OCI-LY7 (cell line): ENCODE data around the gene CCDC127.

ENCODE experiments used
- CTCF ChIP-seq: fragments of 200-600 bp; sonication (generic); conservative IDR thresholded peaks from 2 replicates; pipeline ENCODE4 v1.5.1; 2014; ENCODE audit warnings: mild to moderate bottlenecking, antibody characterized with exemption, low read length, moderate library complexity, mixed read lengths
- EZH2phosphoT487 ChIP-seq: fragments of 200-600 bp; sonication (generic); IDR thresholded peaks from 2 replicates; pipeline ENCODE4 v1.6.1; 2018; ENCODE audit warnings: low read depth, borderline replicate concordance, mild to moderate bottlenecking, mixed run types, antibody characterized with exemption, low read length, moderate library complexity, mixed read lengths

GRCh38 chr5:167511-167910 lies 50.4 kb downstream of the CCDC127 start:
- TF ChIP-seq CTCF (no peak), EZH2phosphoT487 (no peak)
